ENCODE results near the gene RAET1L. TPM values are rescaled to one million over a fixed set of nuclear protein-coding genes. Genes with fewer than 3 reads are reported as not detected.

RAET1L gene
- total and polyA plus RNA-seq, 2 donors (not counting 3 experiments of a cell fraction or from before 2014, with no cell fraction given) = not detected

DNA sequence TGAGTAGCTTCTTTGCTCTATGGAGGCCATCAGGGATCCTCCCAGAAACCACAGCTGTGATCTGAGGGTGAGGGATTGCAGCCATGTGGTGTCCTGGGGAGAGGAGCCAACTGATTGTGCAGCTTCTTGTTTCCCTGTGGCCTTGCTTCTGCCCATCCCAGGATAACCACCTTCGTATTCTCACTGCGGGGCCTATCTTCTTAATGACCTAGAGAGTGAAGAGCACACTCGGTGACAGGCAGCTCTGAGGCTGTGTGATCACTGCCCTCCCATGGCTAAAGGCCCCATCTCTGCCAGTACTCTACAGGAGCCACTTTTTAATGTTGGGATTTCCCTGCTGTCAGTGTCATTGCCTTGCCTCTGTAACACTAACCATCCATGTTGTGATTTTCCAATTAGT is 5.3 kb upstream of the RAET1L start:
- BruUV-seq (replicated peaks) = no TSS peak

More for the DNA sequence above, 5.3 kb upstream of the RAET1L start:
- dilution Hi-C loops (cut with MboI; ENCODE audit: extremely low pct_ligation_motif_present, low sequenced_read_pairs) = no loop called here
- H3K4me3 ChIP-seq (replicated peaks in 1 of 3; ENCODE audit: insufficient read depth in 1 of 3, low read depth in 1 of 3, low read length in 3 of 3) = no peak overlapping the region
- intact Hi-C loops (cut with micrococcal nuclease) = no loop called here
- H3K9me3 ChIP-seq (replicated peaks; ENCODE audit: control insufficient read depth, insufficient read depth, low read length) = no peaks in the 10 kb centered on the region
- no peak overlapping the region for H2AFZ ChIP-seq (ENCODE audit: low read depth, low read length)
- no peak overlapping the region for H3K27ac ChIP-seq (ENCODE audit: insufficient read depth, low read depth, low read length)
- ChIA-PET POLR2A (no interaction called here), CTCF (no interaction called here)
- TF ChIP-seq FOS (IDR thresholded peaks at IDR 0.05; ENCODE audit: borderline replicate concordance, insufficient read depth, low read length) = no peak
- TF ChIP-seq, protein P1, sequence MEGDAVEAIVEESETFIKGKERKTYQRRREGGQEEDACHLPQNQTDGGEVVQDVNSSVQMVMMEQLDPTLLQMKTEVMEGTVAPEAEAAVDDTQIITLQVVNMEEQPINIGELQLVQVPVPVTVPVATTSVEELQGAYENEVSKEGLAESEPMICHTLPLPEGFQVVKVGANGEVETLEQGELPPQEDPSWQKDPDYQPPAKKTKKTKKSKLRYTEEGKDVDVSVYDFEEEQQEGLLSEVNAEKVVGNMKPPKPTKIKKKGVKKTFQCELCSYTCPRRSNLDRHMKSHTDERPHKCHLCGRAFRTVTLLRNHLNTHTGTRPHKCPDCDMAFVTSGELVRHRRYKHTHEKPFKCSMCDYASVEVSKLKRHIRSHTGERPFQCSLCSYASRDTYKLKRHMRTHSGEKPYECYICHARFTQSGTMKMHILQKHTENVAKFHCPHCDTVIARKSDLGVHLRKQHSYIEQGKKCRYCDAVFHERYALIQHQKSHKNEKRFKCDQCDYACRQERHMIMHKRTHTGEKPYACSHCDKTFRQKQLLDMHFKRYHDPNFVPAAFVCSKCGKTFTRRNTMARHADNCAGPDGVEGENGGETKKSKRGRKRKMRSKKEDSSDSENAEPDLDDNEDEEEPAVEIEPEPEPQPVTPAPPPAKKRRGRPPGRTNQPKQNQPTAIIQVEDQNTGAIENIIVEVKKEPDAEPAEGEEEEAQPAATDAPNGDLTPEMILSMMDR (IDR thresholded peaks at IDR 0.05; ENCODE audit: extremely low read depth in 1 of 2, insufficient read depth in 1 of 2, low read depth in 1 of 2, low read length in 2 of 2) = no peak
- TF ChIP-seq, protein P2, sequence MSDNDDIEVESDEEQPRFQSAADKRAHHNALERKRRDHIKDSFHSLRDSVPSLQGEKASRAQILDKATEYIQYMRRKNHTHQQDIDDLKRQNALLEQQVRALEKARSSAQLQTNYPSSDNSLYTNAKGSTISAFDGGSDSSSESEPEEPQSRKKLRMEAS (IDR thresholded peaks at IDR 0.05; ENCODE audit: insufficient read depth, insufficient read length) = no peak
- TF ChIP-seq POLR2A (IDR thresholded peaks at IDR 0.05; ENCODE audit: low read depth, low read length) = no peak
- TF ChIP-seq EZH2 (IDR thresholded peaks at IDR 0.05; ENCODE audit: borderline replicate concordance, low read depth, low read length, severe bottlenecking) = no peak
- TF ChIP-seq JUN (IDR thresholded peaks at IDR 0.05; ENCODE audit: borderline replicate concordance, insufficient read depth, insufficient read length, low read depth) = no peak
- TF ChIP-seq MYC (IDR thresholded peaks at IDR 0.05; ENCODE audit: low read depth, low read length) = no peak
- TF ChIP-seq POLR2AphosphoS5 (IDR thresholded peaks at IDR 0.05; ENCODE audit: insufficient read depth, low read depth, low read length) = no peak
- no peak for TF ChIP-seq GATA2 (IDR thresholded peaks at IDR 0.05; ENCODE audit: insufficient read depth, insufficient read length, low read depth, low read length)
- H3K36me3 ChIP-seq (ENCODE audit: control insufficient read depth in 2 of 2, extremely low read depth in 1 of 2, insufficient read depth in 2 of 2, low read length in 2 of 2) = no peaks in the 10 kb centered on the region
- no peaks in the 10 kb centered on the region for H3K79me2 ChIP-seq (ENCODE audit: control insufficient read depth, insufficient read depth, low read length)
- H4K20me1 ChIP-seq (replicated peaks; ENCODE audit: control insufficient read depth, extremely low read depth, insufficient read depth, low read length) = no peaks in the 10 kb centered on the region
- H3K4me2 ChIP-seq (ENCODE audit: insufficient read depth, low read length) = no peak overlapping the region
- peaks cover 35 to 43% of the 10 kb centered on the region in 2 experiments for H3K27me3 ChIP-seq (ENCODE audit: control insufficient read depth in 2 of 2, insufficient read depth in 2 of 2, low read length in 2 of 2)
- DNase-seq (ENCODE audit: low read depth, low spot score) (no peak), FAIRE-seq (no peak)
- no peak overlapping the region for H3K9ac ChIP-seq (replicated peaks; ENCODE audit: extremely low read depth, insufficient read depth, low read length)
- H3K9me1 ChIP-seq (replicated peaks; ENCODE audit: control insufficient read depth, extremely low read depth, insufficient read depth, low read length) = no peaks in the 10 kb centered on the region
- H3K4me1 ChIP-seq (ENCODE audit: control insufficient read depth, extremely low read depth, insufficient read depth, low read length) = peaks cover 3% of the 10 kb centered on the region
